HG03469 (cell line): ENCODE measurements around the gene NT5E.
"Not testable (repeated sequence)": the region's sequence is repeated elsewhere in the genome, so short reads cannot be mapped to it uniquely, and the experiment has no call there.

Experiments
- ATAC-seq: cut with Tn5 transposase; IDR thresholded peaks from one replicate; pipeline ENCODE4 v1.9.1; 2021; ENCODE audit warnings: mild to moderate bottlenecking, moderate library complexity, moderate number of reproducible peaks; ENCODE audit not compliant: unreplicated experiment

The NT5E gene

DNA sequence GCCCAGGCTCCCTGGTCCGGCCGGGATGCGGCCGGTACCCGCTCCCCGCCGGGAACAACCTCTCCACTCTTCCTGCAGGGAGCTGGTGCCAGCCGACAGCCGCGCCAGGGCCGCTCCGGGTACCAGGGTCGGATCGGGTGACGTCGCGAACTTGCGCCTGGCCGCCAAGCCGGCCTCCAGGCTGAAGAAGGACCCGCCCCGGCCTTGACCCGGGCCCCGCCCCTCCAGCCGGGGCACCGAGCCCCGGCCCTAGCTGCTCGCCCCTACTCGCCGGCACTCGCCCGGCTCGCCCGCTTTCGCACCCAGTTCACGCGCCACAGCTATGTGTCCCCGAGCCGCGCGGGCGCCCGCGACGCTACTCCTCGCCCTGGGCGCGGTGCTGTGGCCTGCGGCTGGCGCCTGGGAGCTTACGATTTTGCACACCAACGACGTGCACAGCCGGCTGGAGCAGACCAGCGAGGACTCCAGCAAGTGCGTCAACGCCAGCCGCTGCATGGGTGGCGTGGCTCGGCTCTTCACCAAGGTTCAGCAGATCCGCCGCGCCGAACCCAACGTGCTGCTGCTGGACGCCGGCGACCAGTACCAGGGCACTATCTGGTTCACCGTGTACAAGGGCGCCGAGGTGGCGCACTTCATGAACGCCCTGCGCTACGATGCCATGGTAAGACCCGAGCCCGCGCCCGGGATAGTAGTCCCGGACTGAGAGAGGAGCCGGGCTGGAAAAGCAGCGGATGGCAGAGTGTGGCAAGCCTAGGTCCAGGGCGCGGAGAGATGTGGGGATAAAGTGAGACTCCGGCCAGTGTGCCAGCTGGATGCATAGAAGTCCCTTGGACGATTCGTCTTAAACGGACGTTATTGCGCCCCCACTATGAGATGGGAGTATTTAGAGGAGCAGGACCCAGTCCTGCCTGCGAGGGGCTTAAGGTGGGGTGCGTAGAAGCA lies at the start of gene NT5E:
Gene NT5E, plus strand, starts transcription at position 266 of the 942 bp plus-strand sequence. Its CDS starts 57 bp downstream, at position 323.
- ATAC-seq, result peak; percentile 64

DNA sequence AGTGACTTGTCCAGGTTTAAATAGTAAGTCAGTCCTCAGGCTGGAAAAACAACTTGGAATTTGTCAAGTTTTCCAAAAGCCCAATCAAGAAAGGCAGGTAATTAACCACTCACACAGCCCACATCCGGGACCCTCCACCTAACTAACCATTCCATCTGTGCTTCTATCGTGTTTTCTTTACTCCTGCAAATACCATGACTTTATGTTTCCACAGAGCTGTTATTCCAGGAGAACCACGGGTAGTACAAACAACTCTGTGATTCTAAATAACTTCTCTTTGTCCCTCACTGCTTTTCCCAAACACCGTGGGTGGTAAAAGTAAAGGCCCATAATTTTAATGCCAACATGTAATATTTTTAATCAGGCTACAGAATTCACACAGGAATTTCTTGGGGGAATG lies 49.6 kb upstream of the NT5E start:
- no peak for ATAC-seq

DNA sequence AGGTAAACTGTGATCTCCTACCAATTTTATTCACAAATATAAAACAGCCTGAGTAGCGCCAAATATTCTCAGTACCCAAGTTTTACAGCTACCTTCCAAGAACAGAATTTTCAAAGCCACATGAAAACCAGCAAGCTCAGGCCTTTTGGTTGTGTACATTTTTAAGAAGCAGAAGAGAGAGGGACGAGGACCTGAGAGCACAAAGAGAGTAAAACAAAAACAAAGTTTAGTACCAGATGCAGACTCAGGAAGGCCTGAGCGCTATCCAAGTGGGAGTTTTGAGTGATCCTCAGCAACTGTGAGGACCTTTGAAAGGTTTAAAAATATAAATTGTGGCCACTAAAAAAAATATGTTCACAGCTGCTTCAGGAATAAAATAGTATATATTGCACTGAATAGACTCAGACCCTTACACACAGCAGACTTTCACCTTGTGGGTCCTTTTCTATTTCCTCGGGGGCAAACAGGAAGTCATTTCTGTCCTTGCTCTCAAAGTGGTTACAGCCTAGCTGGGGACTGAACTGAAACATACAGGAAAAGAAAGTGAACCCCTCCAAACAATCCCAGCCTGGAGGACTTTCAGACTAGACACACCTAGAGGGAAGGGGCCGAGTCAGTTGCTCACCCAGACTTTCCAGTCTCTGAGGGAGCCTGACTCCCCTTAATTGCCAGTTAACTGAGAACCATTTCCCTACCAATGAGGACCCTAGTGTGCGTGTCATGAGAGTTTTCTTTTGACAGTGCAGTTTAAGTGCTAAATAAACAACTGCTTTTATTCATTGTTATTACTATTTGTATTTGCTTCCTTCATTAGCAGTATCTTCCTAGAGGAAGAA lies 48.5 kb upstream of the NT5E start:
- no peak for ATAC-seq

GRCh38 chr6:85402071-85402470 lies 47.8 kb upstream of the NT5E start:
- ATAC-seq, result no peak

DNA sequence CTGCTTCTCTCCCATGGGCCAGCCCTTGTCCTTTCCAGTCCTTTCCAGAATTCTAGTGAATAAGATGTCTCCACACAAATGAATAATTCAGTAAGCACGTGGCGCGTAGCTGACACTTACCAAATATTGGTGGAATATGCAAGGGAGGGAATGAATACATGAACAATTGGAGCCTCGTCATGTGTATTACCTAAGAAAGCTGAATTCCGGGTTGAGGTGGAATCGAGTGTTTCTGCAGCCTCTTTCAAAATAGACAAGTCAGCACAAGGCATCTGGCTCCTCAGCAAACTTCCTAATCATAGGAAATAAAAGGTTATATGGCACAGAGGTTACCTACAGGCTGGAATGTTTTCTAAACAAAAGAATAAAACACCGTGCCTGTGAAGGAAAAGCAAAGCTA lies 47.0 kb upstream of the NT5E start:
- ATAC-seq, result no peak

GRCh38 chr6:85403331-85404015 lies 46.4 kb upstream of the NT5E start:
- no peak for ATAC-seq

DNA sequence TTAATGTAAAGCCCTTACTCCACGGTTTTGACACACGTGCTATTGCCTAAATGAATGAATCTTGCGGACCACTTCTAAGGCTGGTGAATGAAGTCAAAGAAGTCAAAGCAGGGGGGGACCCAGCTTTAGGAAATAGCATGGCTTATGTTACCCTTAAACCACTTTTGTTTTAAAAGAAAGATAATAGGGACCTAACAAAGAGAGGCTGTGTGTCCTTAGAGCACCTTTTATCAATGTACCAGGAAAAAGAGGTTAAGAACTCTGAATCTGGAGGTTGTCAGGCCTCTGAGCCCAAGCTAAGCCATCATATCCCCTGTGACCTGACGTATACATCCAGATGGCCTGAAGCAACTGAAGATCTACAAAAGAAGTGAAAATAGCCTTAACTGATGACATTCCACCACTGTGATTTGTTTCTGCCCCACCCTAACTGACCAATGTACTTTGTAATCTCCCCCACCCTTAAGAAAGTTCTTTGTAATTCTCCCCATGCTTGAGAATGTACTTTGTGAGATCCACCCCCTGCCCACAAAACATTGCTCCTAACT lies 45.8 kb upstream of the NT5E start:
- ATAC-seq, result not testable (repeated sequence)

DNA sequence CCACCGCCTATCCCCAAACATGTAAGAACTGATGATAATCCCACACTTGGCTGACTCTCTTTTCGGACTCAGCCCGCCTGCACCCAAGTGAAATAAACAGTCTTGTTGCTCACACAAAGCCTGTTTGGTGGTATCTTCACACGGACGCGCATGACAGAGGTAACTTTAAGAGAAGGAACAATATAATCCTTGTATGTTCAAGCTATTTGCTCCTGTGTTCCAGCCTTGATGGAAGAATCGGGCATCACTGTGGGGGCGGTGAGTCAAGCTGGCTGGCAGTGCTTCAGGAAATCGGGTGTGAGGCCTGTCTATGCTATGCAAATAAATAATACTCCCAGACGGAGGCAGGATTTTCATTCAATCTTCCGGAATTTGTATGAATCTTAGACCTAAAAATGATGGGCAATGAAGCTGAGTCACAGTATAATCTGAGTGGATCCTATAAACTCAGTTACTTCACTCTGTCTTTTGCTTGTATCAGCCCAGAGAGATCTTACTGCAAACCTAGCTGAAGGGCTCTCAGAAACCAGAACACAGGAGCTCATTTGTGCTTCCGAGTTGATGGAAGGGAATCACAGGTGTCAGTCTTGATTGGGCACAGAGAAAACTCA lies 45.2 kb upstream of the NT5E start:
- ATAC-seq, result no peak

DNA sequence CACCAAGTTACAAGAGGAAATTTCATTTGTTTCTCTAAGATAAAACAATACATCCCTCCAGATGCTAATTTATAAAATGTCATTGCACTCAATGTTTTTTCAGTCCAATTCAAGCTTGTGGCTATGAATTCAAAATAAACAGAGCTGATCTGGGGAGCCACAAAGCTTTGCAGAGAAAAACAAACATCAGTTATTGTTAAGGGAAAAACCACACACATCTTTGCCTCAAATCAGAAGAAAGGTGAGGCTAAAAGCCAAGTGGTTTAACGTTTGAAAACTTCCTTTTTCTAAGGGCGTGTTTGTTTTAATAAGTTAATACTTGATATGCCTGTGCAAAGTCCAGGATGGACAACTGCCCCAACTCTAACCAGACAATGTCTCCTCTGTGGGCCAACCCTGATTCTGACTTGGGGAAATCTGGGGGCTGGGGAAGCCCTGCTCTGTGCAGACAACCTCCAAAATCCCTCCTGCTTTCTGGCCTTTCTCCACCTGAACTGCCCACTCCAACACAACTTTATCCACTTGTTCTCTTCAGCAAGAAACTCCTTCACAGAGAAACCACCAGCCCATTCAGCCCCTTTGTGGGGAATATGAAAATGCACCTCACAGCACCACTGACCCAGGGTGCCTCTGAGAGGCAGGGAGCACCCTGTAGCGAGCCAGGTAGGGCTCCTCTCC lies 44.6 kb upstream of the NT5E start:
- ATAC-seq, result no peak

GRCh38 chr6:85405853-85406198 lies 44.1 kb upstream of the NT5E start:
- ATAC-seq, result no peak

- no peak for ATAC-seq
These were observed 43.2 kb upstream of the NT5E start for GRCh38 chr6:85406641-85407075.

DNA sequence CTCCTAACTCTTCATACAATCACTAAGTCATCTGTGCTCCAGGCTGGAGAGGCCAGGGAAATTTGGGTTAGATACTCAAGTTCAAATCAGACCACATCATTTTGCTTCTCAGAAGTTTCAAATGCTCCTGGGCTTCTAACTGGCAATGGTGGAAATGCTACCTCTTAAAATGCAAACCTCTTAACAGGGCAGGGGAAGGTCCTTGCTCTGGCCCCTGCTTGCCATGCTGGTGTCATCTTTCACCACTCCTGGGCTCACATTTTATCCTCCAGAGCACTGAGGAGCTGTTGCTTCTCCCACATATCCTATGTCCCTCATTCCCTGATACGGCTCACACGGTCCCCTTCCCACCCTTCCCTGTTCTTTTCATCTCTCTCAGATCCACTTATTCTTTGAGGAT lies 41.8 kb upstream of the NT5E start:
- no peak for ATAC-seq

GRCh38 chr6:85412911-85413430 lies 36.9 kb upstream of the NT5E start:
- ATAC-seq, result no peak

DNA sequence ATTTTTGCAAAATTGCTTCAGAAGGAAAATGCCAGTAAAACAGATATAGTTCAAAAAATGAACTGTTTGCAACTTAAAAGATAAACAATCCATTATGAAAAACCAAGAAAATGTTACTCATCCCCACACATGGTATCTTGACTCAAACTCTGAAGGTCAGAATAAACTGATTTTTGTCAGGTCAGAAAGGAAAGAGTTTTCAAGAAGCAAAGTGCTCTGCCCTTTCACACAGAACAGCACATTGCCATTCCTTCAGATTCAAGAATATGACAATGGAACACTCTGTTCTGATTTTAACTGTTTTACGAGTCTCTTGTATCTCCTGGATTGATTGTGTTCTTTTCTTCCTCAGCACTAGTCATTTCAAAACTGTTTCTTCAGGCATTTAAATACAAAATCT lies 33.8 kb upstream of the NT5E start:
- ATAC-seq, result no peak

DNA sequence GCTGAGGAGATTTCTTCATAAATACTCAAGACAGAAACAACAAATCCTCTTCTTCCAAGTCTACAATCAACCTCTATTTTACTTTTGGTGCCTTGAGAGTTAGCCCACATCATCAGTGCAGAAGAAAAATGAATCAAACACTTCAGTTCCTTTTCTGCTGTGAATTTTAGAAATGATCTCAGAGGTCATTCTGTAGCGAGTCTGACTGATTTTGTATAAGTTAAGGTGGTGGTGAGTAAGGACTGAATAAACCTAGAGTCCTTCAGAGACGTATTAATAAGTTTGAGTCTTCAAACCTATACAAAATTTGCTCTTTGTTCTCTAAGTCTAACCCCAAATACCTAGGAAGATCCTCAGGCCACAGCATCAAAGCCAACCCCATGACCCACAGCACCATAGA lies 33.1 kb upstream of the NT5E start:
- no peak for ATAC-seq

DNA sequence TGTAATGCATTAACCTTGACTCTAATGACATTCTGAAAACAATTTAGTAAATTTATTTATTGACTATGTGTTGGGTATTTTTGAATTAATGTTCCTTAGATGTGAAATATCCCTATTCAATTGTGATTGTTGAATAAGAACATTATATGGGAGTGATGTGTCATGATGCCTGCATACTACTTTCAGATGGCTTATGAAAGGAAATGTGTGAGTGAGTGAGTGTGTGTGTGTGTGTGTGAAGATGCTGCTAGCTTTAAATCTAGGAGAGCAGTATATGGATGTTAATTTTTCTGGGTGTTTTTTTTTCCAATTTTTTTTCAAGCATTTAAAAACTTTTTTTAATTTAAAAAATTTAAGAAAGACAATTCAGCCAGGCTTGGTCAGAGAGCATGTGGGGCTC lies 32.5 kb upstream of the NT5E start:
- ATAC-seq, result no peak

DNA sequence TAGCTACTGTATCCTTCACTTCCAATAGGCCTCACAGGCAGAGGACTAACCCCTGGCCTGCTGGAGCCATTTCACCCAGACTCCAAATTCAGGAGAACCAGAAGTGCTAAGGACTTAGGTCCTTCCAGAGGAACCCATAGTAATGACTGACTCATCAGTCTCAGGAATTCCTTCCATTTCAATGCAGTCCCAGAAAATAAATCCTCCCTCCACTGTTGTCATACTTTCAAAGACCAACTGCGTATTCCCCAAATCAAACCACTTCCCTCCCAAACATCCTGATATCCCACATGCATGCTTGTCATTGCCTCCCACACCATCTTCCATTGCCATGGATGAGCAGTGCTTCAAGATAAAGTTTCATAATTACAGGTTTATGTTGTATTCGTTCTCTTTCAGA lies 31.8 kb upstream of the NT5E start:
- ATAC-seq, result no peak

DNA sequence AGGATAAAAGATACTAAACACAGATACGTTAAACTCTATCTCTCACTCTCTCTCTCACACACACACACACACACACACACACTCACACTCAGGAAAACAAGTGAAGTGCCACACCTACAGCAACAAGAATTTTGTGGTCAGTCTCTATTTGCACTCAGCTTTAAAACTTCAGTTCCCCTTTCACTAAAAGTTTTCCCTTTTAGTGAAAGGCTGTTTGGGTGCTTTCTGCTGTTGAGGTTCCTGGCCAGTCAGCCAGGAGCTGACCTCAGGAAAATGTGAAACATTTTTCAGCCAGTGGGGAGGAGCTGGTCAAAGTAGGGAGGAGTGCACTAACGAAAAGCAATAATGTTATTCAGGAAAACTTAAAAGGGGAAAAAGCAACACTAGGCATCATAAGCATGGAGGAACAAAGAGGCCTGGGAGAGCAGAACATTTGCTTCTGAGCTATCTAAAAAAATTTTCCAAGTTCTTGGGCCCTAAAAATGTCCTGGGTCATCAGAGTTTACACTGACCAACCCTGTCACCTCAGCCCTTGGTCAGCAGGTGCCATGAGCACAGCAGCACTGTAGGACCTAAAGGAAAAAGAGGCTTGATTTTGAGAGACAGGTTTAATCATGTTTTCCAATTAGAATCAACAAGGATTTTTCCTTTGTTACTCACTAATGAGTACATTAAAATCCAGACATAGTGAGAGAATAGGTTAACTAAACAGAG lies 30.7 kb upstream of the NT5E start:
- ATAC-seq, result peak; percentile 78

GRCh38 chr6:85420551-85420950 lies 29.3 kb upstream of the NT5E start:
- no peak for ATAC-seq
